Glomerular visceral epithelial cell (primary cell): ENCODE results near the gene TLX2.
"Not testable (repeated sequence)": the region's sequence is repeated elsewhere in the genome, so short reads cannot be mapped to it uniquely, and the experiment has no call there.

Source experiments
- DNase-seq: peaks from one replicate; pipeline ENCODE4 v3.0.0-alpha.2; 2016; ENCODE audit errors: extremely low spot score

The TLX2 gene

DNA sequence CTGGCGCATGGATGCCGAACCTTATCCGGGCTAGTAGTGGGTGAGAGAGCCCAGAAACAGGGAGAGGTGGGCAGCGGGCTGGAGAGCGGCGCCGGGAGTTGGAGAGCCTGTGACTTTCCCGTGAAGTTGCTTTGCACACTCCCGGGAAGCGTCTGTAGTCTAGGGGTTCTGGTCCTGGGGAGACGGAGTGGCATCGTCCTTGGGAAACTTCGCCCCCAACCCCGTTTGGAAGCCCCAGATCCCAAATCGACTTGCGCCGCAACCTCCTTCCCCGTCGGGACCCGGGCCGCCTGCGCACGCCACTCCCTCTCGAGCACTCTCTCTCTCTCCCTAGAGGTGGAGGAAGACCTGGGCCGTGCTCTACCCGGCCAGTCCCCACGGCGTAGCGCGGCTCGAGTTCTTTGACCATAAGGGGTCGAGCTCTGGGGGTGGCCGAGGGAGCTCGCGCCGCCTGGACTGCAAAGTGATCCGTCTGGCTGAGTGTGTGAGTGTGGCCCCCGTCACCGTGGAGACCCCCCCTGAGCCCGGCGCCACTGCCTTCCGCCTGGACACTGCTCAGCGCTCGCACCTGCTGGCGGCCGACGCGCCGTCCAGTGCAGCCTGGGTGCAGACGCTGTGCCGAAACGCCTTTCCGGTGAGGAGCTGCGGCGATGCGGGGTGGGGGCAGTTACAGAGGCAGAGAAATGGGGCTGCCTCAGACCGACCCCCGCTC lies 40.7 kb downstream of the TLX2 start:
- peak; percentile 47 for DNase-seq

- no peak for DNase-seq
Observed at GRCh38 chr2:74555610-74556103, 41.4 kb downstream of the TLX2 start.

GRCh38 chr2:74556159-74556558 lies 41.9 kb downstream of the TLX2 start:
- DNase-seq, result no peak

DNA sequence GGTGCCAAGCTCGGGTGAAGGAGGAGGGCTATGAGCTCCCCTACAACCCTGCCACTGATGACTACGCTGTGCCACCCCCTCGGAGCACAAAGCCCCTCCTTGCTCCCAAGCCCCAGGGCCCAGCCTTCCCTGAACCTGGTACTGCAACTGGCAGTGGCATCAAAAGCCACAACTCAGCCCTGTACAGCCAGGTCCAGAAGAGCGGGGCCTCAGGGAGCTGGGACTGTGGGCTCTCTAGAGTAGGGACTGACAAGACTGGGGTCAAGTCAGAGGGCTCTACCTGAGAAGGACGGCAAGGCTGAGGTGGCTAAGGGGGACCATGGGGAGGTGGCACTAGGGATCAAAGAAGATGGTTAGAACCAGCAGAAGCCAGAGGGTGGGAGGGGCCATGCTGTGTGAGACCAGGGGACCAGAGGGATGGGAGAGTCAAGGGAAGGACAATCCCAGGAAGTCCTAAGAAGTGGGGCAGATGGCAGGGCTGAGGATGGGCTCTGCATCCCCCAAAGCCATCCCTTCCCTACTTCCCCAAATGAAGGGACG lies 42.7 kb downstream of the TLX2 start:
- DNase-seq, result no peak

- DNase-seq, result no peak
Observed at GRCh38 chr2:74558284-74559230, 44.3 kb downstream of the TLX2 start.

- no peak for DNase-seq
Observed at GRCh38 chr2:74559912-74560311, 45.7 kb downstream of the TLX2 start.

DNA sequence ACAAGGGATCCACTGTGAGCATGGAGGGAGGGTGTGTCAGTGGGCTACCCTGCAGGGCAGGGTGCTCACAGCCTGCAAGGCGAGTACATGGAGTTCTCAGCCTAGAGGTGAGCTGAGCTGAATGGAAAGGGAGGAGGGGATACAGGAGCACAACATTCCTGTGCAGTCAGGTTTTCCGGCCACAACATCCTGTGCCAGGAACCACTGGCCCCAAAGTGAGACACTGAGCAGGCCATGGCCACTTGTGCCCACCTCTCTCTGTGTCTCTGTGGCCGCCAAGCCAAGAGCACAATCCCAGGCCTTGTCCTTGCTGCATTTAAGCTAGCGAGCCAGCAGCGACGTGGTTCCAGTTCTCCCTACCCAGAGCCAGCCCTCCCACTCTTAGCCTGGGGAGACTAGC lies 46.3 kb downstream of the TLX2 start:
- peak; percentile 75 for DNase-seq

DNA sequence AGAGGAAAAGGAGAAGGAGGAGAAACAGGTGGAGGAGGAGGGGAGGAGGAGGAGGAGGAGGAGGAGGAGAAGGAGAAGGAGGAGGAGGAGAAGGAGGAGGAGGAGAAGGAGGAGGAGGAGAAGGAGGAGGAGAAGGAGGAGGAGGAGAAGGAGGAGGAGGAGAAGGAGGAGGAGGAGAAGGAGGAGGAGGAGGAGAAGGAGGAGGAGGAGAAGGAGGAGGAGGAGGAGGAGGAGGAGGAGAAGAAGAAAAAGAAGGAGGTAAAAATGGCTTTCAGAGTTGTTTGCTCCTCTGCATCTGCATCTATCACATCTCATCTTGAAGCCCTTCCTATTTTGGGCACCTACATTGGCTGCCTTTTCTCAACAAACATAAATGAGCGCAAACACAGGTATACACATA lies 46.8 kb downstream of the TLX2 start:
- DNase-seq, result not testable (repeated sequence)

DNA sequence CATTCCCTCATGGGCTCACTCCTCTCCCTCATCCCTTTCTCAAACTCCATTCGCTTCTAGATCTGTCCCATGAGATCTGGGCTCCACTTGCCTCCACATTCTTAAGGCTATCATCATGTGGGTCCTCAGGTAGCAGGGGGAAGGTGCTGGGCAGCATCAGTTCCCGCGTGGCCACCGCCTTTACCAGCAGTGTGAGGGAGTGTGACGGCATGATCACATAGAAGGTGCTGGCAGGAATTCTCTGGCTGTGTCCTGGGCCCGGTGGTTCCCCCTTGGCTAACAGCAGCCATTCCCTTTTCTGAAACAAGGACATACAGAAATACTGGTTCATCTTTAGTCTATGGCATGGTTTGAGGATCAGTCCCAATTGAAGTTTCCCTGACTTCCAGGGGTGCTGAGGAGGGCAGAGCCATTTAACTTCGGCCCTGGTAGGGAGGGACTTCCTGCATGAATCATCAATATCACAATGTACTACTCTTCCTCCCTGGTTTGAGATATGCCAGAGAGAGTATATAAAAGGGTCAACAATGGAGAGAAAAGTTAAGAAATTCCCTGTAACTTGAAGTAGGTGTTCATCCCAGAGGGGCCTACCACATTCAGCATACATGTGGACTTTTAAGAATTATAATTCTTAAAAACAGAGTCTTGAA lies 48.0 kb downstream of the TLX2 start:
- no peak for DNase-seq

DNA sequence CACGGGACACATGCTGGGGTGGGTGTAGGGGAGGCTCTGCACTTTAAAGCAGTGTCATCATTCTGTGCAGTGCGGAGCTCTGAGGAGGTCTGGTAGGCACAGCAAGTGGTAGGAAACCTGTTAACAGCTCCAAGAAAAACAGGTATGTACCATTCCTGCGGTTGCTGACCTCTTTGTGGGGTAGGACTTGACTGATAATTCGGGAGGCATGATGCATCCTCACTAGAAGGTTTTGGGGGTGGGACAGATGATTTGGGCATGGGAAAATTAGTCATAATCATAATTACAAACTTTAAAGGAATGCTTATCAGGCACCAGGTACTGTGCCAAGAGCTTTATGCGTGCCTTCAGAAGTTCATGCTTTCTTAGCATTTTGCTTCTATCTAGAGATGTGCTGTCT lies 50.0 kb downstream of the TLX2 start:
- peak; percentile 83 for DNase-seq

DNA sequence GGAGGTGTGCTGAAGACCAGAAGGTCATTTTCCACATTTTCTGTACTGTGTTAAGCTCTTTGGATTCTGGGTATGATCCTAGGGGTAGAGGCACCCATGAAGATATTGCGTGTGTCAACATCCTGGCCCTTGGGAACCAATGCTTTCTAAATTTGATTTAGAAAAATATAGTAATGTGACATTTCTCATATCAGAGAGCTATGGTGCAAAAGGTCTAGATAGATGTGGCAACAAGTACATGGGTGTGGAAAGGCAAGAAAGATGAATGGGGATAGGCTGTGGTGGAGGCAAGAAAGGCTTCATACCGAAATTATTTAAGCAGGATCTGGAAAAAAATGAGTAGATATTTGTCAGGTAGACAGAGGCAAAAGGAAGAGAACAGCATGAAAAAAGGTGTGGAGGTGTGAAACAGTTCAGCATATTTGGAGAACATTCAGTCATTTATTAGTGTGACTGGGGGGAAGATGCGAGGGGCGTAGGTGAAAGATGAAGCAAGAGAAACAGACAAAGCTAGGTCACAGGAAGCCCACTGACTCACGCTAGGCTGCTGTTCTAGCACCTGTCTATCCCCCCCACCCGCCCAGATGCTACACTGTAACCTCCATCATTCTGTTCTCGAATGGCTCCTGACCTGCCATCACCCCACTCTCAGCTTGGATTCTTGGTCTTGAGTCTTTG lies 52.0 kb downstream of the TLX2 start:
- no peak for DNase-seq

GRCh38 chr2:74566754-74567085 lies 52.5 kb downstream of the TLX2 start:
- peak; percentile 79 for DNase-seq
